Stimulated activated CD8-positive, alpha-beta memory T cell treated with anti-CD3 and anti-CD28 coated beads, Interleukin-15, amount 100 ng/mL, for 4 hours (primary cell): ENCODE measurements around the gene RBM17.
"Not testable (repeated sequence)": the region's sequence is repeated elsewhere in the genome, so short reads cannot be mapped to it uniquely, and the experiment has no call there.

Experiments
- DNase-seq, 2 donors: peaks; one replicate each; pipeline ENCODE4 v3.0.0-alpha.2; 2020; ENCODE audit warnings: low read depth in 2 of 2

Gene RBM17, protein sequence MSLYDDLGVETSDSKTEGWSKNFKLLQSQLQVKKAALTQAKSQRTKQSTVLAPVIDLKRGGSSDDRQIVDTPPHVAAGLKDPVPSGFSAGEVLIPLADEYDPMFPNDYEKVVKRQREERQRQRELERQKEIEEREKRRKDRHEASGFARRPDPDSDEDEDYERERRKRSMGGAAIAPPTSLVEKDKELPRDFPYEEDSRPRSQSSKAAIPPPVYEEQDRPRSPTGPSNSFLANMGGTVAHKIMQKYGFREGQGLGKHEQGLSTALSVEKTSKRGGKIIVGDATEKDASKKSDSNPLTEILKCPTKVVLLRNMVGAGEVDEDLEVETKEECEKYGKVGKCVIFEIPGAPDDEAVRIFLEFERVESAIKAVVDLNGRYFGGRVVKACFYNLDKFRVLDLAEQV

DNA sequence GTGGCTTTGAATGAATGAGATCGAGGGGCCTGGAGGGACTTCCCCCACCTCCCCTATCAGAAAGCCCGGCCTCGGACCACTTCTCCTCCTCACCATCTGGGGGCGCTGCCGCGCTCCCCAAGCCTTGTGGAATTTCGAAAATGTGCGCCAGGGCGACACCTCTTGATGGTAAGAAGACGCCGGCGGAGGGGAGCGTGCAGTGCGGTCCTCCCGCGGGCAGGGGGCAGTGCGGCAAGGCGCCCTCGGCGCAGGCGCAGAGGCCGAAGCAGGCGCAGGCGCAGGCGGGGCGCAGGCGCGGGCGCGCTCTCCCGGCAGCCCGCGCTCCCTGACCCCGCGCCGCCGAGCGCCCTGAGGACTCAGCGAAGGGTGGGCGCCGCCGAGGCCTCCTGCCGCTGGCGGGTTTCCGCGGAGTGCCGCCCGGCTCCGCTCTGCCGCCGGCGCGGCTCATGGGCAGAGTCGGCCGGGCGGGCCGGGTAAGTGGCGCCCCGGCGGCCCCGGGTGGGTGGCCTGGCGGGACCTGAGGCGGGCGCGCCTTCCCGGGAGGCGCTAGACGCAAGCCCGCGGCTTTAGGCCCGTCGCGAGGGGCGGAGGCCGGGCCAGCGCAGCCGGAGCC, at the start of gene RBM17:
TSS of gene RBM17 (plus strand) at position 314 of the 613 bp plus-strand sequence. CDS start 8,032 bp downstream, outside the sequence.
- peak; percentile 93 to 98 for DNase-seq

DNA sequence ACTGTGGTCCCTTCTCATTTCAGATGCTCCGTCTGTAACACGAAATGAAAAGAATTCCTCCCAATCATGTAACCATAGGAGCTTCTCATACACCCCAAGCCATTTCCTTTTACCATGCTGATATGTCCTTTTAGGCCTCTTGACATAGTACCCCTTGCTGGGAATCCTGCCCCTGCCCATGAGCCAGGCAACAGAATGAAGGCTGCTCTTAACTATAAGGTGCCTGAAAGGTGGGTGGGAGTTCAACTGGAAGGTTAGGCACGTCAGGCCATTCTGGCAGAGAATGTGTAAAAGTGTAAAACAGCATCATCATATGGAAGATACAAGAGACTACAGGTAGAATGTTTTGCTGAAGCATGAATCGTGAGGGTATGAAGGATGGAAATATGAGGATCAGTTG, 49.1 kb upstream of the RBM17 start:
- no peak for DNase-seq

DNA sequence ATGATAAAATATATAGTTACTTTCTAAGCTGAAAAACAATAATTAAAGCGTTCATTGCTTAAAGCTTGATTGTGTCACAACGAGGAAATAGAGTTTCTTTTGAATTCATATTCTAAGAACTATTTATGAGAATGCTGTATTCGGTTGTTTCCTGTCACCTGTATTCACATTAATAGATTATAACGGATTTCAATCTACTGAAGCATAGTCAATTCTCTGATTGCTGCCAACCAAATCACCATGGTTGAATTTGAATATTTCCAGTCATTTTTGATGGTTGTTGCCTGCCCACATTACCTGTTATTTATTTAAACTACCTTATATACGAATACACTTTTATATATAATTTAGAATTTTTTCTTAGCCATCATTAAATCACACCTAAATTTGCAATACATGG, 48.6 kb upstream of the RBM17 start:
- no peak for DNase-seq

GRCh38 chr10:6043377-6043776, 45.5 kb upstream of the RBM17 start:
- DNase-seq: not testable (repeated sequence)

- DNase-seq: no peak
Observed at GRCh38 chr10:6044060-6044459, 44.8 kb upstream of the RBM17 start.

- DNase-seq: no peak
Observed at GRCh38 chr10:6044751-6045313, 44.0 kb upstream of the RBM17 start.

DNA sequence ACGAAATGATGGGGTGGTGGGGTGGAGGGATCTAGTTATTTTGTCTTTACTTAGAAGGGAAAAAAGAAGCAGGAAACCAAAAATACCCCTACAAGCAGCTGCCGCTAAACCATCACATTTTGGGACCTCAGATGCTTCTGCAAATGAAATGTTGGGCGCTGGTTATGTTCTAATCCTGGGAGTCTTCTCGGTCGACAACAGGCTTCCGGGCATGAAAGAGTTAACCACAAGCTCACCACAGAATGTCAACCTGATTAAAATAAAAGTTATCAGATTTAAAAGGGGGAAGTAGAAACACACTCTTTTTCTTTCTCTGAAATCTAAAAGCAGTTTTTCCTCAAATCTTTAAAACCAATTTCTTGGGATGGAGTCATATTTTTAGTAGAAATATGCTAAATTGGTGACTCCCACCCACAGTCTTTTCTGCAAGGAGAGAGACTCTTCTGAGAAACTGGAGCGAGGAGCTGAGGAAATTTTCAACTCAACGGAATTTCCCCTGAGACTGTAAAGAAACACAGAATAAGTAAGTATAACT, 43.5 kb upstream of the RBM17 start:
- no peak for DNase-seq

DNA sequence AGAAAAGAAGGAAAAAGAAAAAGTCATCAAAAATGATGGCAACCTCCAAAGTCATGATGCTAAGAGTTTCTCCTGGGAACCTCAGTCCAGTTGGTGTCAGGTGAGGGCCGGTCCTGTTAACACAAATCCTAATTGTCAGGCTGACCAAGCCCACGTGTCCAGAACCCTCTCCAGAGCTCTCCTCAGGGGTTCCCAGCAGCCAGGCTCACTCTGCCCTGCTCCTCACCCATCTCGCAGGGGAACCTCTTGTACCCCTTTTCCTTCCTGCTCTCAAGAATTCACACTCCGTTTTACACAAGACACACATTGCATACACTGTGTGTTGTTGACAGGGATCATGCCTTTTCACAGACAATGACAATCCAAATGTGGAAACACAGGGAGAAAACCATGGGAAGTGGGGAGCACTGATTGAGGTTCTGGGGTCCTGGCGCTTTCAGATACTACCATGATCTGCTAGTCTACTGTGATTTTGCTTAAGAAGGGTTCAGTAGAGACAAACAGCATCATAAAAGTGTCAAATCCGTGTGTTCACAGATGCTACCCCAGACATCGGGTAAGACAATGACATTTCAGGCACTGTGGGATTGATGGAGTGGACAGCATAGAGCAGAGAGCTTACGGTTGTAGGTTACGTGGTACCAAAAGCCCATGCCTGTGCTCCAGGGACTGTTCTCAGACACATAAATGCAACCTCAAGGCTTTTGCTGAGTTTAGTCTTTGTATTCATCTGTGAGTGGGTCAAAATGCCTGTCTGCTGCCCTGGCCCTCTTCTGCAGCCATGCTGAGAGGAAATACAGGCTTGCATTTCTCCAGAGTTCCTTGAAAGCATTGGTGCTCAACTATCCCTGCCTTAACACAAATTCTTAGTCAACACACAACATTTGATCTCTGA, 42.7 kb upstream of the RBM17 start:
- no peak for DNase-seq

- DNase-seq: no peak
Observed at GRCh38 chr10:6046773-6047611, 41.8 kb upstream of the RBM17 start.

- DNase-seq: no peak
Observed at GRCh38 chr10:6047847-6048246, 41.0 kb upstream of the RBM17 start.

DNA sequence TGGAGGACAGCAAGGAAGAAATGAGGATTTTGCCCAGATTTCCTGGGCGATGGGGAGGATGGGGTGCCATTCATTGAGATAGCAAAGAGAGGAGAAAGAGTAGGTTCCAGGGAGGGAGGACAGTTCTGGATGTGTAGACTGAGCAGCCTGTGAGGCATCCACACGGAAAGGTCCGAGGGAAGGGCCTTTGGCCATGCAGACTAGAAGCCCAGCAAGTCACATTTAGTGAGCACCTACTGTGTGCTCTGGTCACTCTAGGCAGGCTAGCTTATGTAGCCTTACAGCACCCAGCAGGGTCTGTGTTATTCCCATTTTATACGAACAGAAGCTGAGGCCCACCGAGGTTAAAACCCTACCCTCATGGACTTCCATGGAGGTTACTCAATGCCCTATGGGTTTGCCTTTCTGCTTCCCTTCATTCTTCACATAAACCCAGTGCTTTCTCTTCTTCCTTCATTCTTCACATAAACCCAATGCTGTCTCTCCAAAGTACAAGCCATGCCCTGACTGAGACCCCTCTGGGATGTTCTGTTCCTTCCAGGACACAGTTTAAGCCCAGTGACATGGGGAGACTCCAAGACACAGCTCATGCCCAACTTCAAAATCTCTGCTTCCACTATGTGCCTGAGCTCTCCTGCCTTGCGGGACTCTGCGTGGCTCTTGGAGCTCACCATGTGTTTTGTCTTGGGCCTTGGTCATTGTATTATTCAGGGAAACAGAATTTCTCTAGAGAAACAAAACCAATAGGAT, 40.4 kb upstream of the RBM17 start:
- DNase-seq: no peak

DNA sequence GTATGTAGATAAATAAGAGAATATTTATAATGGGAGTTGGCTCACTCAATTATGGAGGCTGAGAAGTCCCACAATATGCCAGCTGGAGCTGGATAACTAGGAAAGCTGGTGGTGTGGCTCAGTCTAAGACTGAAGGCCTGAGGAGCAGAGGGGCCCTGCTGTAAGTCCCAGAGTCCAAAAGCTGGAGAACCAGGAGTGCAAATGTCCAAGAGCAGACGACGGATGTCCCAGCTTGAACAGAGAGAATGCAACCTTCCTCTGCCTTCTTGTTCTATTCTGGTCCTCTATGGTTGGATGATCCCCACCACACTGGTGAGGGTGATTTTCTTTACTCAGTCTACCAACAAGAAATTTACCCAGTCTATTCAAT, 39.8 kb upstream of the RBM17 start:
- DNase-seq: no peak

DNA sequence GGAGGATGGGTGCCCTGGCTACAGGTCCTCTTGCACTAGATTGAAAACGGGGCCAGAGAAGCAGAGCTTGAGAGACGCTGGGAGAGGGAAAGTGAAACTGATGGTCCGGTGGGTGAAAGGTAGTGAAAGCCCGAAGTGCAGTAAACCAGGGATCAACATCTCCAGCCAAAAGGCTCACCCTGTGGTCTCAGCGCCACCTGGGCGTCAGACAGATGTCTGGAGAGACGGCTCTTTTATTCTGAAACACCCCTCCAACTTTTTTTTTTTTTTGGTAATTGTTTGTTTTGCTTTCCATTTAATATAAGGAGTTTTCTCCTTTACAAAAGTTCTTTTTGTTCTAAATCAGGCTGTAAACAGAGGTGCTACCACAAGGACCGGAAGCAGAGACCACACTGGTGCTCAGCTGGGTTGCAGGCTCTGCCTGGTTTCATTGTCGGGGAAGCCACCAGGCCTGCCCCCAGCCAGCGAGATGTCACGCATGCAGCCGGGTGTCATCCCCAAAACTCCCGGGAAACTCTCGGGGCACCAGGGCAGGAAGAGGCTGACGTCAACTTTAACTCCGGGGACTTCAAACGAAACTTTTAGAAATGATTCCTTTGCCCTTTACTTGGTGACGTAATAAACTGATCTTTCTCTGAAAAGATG, 37.9 kb upstream of the RBM17 start:
- DNase-seq: peak; percentile 88 to 91

DNA sequence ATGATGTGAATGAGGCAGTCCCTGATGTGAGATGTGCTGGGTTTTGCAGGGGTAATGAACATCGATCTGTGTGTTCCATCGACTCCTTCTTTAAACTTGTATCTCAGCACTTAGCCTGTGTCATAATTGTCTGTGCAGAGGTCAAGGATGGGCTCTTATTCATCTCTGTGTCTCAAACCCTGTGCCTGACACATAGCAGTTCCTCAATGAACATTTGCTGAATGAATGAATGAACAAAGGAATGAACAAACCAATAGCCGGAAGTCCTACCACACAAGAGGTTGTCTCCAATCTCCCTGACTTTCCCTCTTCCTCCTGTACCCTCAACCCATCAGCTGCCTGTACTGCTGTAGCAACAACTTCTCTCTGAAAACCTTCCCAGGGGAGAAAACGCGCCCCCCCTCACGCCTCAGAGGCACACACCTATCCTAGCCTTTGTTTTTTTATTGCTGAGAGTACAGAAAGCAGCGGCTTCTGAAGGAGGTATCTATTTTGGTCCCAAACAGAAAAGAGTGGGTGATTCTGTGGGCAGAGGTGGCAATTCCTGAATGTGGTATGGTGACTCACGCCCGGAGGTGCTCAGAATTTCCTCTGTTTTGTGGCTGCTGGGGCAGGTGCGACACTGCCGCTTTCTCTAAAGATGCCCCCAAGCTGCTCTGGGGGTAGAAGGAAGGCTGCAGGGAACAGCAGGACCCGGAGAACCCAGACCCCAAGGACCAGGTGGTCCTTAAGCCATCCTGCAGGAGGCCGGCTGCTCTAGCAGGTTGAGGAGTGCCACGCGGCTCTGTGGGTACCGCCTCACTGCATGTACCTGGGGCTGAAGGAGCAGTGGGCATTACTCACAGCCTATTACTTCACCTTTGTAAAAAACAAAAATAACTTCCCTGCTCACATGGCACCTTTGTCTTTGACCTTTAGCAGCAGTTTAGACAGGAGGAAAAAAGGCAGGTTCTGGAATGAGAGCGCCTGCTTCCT, 36.3 kb upstream of the RBM17 start:
- peak; percentile 69 to 81 for DNase-seq

DNA sequence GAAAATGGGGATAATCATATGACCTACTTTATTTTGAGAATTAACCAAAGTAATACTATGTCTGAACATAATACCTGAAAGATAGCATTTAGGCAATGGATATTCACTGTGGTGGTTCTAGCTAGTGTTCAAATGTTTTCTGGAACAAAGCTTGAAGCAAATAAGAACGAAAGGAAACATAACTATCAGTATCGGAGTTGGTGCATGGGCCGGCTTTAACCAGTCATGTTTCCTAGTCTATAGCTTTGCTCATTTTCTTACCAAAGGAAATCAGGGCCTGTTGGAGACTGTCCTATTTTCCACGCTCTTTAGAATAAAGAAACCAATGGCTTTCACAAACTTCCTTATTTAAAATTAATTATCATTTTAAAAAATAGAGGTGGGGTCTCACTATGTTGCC, 35.5 kb upstream of the RBM17 start:
- no peak for DNase-seq

DNA sequence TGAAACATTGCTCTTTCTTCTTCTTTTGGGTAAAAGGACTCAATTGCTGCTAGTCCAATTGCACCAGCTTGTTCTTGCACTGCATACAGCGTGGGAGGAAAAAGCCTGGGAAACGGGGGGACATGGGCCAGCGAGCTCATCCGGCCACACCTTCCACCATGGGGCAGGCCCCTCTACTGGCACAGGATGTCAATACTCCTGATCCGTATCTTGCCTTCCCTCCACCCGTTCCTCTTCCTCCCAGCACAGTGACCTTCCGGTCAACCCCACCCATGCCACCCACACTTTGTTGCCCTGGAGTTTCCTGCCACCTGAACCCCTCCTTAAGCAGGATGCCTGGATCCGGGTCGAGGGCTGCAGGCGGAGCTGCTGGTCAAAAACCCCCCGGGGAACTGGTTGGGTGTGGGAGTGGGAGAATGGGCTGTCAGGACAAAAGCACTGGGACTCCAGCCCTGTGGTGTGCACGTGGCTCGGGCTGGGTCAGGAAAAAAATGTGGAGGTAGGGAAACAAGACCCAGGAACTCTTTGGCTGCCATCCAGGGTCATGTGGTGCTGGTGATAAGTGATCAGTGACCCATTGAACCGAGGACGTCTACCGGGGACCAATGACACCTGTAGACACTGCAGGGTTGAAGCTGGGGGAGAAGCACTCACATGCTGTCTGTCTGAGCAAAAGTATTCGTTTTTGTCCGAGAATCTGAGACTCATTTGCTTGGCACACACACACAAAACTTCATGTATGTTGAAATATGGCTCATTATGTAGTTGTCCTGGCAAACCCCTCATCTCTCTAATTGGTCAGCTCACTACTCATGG, 34.8 kb upstream of the RBM17 start:
- no peak for DNase-seq

GRCh38 chr10:6054884-6055283, 34.0 kb upstream of the RBM17 start:
- no peak for DNase-seq

- no peak for DNase-seq
Observed at GRCh38 chr10:6055929-6056328, 32.9 kb upstream of the RBM17 start.
